ENCODE data around the gene TANGO2. TPM values are rescaled to one million over a fixed set of nuclear protein-coding genes. Genes with fewer than 3 reads are reported as not detected.

The TANGO2 gene
- total RNA-seq, 3 donors from 2014 or later: 17.5 to 29.7 (median 27.6) TPM

DNA sequence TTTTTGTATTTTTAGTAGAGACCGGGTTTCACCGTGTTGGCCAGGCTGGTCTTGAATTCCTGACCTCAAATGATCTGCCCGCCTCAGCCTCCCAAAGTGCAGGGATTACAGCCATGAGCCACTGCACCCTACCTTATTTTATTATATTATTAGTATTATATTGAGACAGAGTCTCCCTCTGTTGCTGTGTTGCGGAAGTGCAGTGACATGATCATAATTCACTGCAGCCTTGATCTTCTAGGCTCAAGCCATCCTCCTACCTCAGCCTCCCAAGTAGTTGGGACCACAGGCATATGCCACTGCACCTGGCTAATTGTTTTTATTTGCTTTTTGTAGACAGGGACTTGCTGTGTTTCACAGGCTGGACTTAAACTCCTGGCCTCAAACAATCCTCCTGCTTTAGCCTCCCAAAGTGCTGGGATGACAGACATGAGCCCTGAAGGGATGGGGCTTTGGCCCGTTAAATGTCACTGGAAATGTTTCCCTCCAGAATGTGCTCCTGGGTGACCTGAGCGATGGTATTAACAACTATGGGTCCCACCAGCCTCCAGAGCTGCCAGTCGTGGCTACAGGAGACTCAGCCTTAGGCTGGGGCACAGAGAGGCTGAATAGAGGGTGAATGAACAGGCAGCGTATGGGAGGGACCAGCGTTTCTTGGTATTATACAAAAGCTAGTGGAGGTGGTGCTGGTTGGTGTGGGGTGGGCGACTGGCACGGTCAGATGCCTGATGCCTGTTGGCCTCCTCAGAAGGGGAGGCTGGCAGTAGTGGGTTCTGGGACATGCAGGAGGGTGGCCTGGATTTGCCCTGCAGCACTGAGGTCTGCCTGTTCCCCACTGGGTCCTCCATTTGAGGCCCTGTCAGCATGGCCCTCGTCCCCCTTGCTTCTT lies 7.3 kb downstream of the TANGO2 start:
- intact Hi-C loops (cut with DNase I, micrococcal nuclease): no loop called here
- Histone ChIP-seq H3K4me1 (ENCODE audit: low read depth) (no peaks in the 10 kb centered on the region), H3K9me3 (no peaks in the 10 kb centered on the region), H3K4me3 (no peak overlapping the region), H3K36me3 (ENCODE audit: low read depth) (no peaks in the 10 kb centered on the region)
- DNase-seq (peak in 2 of 3 donors; percentile 19 to 28), ATAC-seq (no peak)
- TF ChIP-seq, protein P1, sequence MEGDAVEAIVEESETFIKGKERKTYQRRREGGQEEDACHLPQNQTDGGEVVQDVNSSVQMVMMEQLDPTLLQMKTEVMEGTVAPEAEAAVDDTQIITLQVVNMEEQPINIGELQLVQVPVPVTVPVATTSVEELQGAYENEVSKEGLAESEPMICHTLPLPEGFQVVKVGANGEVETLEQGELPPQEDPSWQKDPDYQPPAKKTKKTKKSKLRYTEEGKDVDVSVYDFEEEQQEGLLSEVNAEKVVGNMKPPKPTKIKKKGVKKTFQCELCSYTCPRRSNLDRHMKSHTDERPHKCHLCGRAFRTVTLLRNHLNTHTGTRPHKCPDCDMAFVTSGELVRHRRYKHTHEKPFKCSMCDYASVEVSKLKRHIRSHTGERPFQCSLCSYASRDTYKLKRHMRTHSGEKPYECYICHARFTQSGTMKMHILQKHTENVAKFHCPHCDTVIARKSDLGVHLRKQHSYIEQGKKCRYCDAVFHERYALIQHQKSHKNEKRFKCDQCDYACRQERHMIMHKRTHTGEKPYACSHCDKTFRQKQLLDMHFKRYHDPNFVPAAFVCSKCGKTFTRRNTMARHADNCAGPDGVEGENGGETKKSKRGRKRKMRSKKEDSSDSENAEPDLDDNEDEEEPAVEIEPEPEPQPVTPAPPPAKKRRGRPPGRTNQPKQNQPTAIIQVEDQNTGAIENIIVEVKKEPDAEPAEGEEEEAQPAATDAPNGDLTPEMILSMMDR (IDR thresholded peaks at IDR 0.05): no peak

DNA sequence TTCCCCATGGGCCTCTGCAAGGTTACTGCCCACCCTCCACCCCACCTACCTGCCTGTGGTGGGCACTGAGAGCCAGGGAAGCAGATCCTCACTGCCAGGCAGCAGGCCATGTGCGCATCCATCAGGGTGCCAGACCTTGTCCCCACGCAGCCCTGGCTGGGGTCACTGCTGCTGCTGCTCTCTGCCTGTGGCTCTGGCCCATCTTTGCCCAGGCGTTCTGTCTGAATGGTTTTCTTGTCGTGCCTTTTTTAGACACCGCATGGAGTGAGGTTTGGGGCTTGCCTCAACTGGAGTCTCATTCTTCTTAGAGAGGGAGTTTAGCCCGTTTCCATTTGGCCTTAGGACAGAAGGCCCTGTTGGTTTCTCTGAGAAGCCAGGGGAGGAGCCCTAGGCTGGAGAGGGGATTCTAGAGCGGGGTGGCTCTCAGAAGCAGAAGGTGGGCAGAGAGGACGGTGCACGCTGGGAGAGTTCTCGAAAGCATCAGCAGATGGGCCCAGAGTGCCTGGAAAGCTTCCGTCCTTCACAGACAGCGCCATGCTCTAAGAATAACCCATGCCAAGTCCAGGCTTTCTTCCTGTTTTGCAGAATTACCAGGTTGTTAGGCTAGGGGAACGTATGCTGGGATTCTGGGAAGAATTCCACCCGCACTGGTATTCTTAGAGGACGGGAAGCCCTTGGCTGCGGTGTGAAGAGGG lies 8.1 kb downstream of the TANGO2 start:
- ATAC-seq: no peak
- no peaks in the 10 kb centered on the region for H3K4me1 ChIP-seq (ENCODE audit: low read depth)
- no peaks in the 10 kb centered on the region for H3K9me3 ChIP-seq
- no peak for DNase-seq
- intact Hi-C loops (cut with DNase I, micrococcal nuclease): no loop called here
- TF ChIP-seq, protein P1 (IDR thresholded peaks at IDR 0.05): no peak
- H3K4me3 ChIP-seq: no peak overlapping the region
- H3K36me3 ChIP-seq (ENCODE audit: low read depth): no peaks in the 10 kb centered on the region

DNA sequence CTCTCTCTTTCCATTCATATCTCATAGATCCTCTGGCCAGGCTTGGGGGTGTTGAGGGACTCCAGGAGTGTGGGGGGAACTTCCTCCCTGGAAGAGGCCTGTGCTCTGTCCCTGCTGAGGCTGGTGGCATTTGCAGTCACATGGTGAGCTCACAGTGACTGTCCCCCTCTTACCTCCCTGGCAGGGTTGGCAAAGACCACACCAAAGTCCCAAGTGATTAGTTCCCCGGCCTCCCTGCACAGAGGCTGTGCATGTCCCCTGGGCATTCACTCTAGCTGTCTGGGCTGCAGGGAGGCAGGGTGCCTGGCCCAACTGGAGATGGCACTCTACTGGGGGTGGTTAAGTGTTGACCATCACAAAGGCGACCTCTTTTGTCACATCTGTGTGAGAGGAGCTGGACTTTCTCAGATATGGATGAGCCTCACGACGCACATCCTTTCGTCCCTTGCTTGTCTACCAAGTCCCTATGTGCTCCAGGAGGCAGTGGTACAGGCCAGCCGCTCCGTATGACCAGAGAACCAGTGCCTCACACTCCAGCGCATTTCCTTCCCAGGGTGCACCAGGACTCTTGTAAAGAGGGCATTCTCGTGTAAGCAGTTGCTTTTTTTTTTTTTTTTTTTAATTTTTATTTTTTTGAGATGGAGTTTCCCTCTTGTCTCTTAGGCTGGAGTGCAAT lies 8.8 kb downstream of the TANGO2 start:
- no peaks in the 10 kb centered on the region for H3K4me1 ChIP-seq (ENCODE audit: low read depth)
- ATAC-seq: no peak
- intact Hi-C loops (cut with DNase I, micrococcal nuclease): no loop called here
- TF ChIP-seq, protein P1 (IDR thresholded peaks at IDR 0.05): no peak
- H3K4me3 ChIP-seq: no peak overlapping the region
- H3K36me3 ChIP-seq (ENCODE audit: low read depth): no peaks in the 10 kb centered on the region
- no peak for DNase-seq
- no peaks in the 10 kb centered on the region for H3K9me3 ChIP-seq

DNA sequence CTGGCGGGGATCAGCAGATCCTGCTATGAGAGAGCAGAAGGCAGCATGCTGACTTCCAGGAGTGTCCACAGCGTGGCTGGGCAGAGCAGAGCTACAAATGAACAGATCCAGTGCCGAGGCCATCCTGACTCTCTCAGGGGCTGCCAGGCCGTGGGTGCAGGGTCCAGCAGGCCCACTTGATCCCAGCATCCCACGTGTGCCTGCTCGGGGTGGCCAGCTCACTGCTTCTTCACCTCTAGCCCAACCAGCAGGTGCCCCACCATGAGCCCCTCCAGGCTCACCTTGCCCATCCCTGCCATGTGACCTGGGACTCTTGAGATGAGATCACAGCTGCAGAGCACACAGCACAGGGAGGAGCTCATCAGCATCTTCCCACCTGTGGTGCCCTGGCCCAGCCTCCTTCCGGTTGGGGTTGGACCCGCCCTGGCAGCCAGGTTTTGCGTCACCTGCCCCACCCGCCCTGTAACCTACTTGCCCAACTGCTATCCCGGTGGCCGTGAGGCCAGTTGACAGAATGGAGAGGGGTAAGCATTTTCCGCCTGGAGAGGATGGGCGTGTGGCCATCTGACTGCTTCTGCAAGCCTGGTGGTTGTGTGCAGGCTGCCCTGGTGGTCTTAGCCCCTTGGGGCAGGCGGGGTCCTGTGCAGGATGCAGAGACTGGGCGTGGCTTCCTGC lies 11.0 kb downstream of the TANGO2 start:
- TF ChIP-seq, protein P1 (IDR thresholded peaks at IDR 0.05): no peak
- no peaks in the 10 kb centered on the region for H3K9me3 ChIP-seq
- intact Hi-C loops (cut with DNase I, micrococcal nuclease): no loop called here
- ATAC-seq: peak; percentile 96
- H3K4me1 ChIP-seq (ENCODE audit: low read depth): no peaks in the 10 kb centered on the region
- no peak overlapping the region for H3K4me3 ChIP-seq
- no peaks in the 10 kb centered on the region for H3K36me3 ChIP-seq (ENCODE audit: low read depth)
- DNase-seq: peak; percentile 70 to 84 (median 80)

DNA sequence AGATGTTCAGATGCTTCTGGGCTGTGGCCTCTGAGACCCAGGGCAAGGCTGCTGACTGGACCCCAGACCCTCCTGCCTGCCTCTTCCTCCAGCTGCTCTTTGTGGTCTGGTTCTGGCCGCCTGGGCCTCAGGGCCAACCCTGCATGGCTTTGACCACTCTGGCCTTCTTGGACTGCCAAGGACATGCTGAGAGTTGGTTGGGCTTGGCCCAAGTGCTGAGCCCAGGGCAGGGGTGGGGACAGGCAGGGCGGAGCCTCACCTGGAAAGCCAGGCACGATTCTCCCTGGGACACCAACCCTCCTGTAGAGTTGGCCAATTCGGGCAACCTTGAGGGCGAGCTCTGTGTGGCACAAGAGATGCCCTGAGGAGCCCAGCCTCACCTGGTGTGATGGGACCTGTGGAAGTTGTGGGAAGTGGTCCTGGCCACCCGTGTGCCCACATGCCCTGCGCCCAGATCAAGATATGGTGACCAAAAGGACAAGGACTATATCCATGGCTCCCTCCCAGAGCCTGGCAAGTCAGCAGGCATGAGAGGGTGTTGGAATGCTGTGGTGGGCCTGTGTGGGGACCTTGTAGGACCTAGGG lies 11.6 kb downstream of the TANGO2 start:
- peak; percentile 32 for ATAC-seq
- H3K36me3 ChIP-seq (ENCODE audit: low read depth): no peaks in the 10 kb centered on the region
- no peak for DNase-seq
- intact Hi-C loops (cut with DNase I, micrococcal nuclease): no loop called here
- H3K4me1 ChIP-seq (ENCODE audit: low read depth): no peaks in the 10 kb centered on the region
- H3K9me3 ChIP-seq: no peaks in the 10 kb centered on the region
- TF ChIP-seq, protein P1 (IDR thresholded peaks at IDR 0.05): no peak
- no peak overlapping the region for H3K4me3 ChIP-seq

All from mucosa of descending colon (tissue), 3 donors.